Suprapubic skin (tissue), 4 donors: Measurements from ENCODE around the gene KLF6. TPM values are rescaled to one million over a fixed set of nuclear protein-coding genes. Genes with fewer than 3 reads are reported as not detected.

Experiments
- DNase-seq, 2 donors: peaks; one replicate each; pipeline ENCODE4 v3.0.0-alpha.2; 2019; ENCODE audit warnings: low spot score in 2 of 2
- H3K27ac ChIP-seq: fragments of 200-600 bp; sonication (generic); one replicate; pipeline ENCODE4 v1.5.1; 2019
- H3K27me3 ChIP-seq: fragments of 200-600 bp; sonication (generic); one replicate; pipeline ENCODE4 v1.5.1; 2019
- H3K36me3 ChIP-seq: fragments of 200-600 bp; sonication (generic); one replicate; pipeline ENCODE4 v1.5.1; 2019
- H3K4me1 ChIP-seq: fragments of 200-600 bp; sonication (generic); one replicate; pipeline ENCODE4 v1.5.1; 2019
- H3K4me3 ChIP-seq: fragments of 200-600 bp; sonication (generic); one replicate; pipeline ENCODE4 v1.5.1; 2019; ENCODE audit warnings: mild to moderate bottlenecking
- H3K9me3 ChIP-seq: fragments of 200-600 bp; sonication (generic); one replicate; pipeline ENCODE4 v1.5.1; 2019
- EP300 ChIP-seq: sonication (generic); formaldehyde crosslinking; IDR thresholded peaks from one replicate; pipeline ENCODE4 v1.6.1; 2017; ENCODE audit warnings: antibody characterized with exemption
- POLR2A ChIP-seq, 2 donors: fragments of 450-650 bp; IDR thresholded peaks; one replicate each; pipeline ENCODE4 v1.6.1; 2017; ENCODE audit warnings: antibody characterized with exemption in 2 of 2, mild to moderate bottlenecking in 2 of 2, moderate library complexity in 2 of 2
- POLR2AphosphoS5 ChIP-seq, 3 donors: sonication (generic); formaldehyde crosslinking; IDR thresholded peaks; one replicate each; pipeline ENCODE4 v1.6.1; 2017; ENCODE audit warnings: antibody characterized with exemption in 3 of 3
- WGBS: methylation state at CpG from one replicate; pipeline ENCODE4 v1.1.5; 2018; 5-methylcytosine and 5-hydroxymethylcytosine counted together
- total RNA-seq, 4 donors: library from RNA; depleted of rRNA; stranded (reverse); fragments of >200 nt; gene quantifications; one replicate each; pipeline ENCODE4 v1.1.0, GENCODE V29; 2016
- TF ChIP-seq, protein P1 (sequence below), 2 donors: fragments of 200-600 bp in 1 of 2; fragments of 450-650 bp in 1 of 2; sonication (generic) in 1 of 2; IDR thresholded peaks; one replicate each; pipeline ENCODE4 v1.5.1; 2016 to 2019; ENCODE audit warnings: antibody characterized with exemption in 2 of 2, mild to moderate bottlenecking in 1 of 2, moderate library complexity in 1 of 2

Gene KLF6
- total RNA-seq, 4 donors from 2014 or later: 242 to 484 (median 276) TPM

DNA sequence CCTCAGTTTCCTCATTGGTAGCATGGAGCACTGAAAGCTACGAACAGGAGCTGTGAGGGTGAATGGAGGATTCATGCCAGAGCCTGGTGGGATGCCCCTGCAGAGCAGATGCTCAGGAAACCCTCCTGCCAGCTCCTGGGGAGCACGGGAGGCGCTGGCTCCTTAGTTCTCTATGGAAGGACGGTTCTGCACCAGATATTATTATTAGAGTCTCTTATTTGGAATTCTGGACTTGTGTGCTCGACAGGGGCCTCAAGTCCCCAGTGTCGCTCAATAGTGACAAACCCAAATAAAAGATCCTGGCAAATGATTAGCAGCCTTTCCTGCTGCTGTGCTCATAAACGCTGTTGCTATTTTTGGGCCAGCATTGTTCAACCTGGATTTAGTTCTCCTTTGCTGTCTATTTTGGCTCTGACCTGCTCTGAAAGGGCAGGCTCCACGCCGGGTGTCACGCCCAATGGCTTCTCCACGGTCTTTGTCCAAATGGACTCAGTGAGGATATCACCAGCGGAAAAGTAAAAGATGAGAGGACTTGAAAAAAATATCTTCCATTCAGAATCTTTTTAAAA, 23.0 kb upstream of the KLF6 start:
- TF ChIP-seq EP300 (no peak), POLR2AphosphoS5 (IDR thresholded peaks at IDR 0.05) (no peak), POLR2A (IDR thresholded peaks at IDR 0.05) (no peak)
- TF ChIP-seq, protein P1, sequence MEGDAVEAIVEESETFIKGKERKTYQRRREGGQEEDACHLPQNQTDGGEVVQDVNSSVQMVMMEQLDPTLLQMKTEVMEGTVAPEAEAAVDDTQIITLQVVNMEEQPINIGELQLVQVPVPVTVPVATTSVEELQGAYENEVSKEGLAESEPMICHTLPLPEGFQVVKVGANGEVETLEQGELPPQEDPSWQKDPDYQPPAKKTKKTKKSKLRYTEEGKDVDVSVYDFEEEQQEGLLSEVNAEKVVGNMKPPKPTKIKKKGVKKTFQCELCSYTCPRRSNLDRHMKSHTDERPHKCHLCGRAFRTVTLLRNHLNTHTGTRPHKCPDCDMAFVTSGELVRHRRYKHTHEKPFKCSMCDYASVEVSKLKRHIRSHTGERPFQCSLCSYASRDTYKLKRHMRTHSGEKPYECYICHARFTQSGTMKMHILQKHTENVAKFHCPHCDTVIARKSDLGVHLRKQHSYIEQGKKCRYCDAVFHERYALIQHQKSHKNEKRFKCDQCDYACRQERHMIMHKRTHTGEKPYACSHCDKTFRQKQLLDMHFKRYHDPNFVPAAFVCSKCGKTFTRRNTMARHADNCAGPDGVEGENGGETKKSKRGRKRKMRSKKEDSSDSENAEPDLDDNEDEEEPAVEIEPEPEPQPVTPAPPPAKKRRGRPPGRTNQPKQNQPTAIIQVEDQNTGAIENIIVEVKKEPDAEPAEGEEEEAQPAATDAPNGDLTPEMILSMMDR (IDR thresholded peaks at IDR 0.05): no peak
- Histone ChIP-seq H3K4me3 (no peak overlapping the region), H3K4me1 (peaks cover 81% of the 10 kb centered on the region), H3K36me3 (no peaks in the 10 kb centered on the region), H3K27ac (peak overlapping the region; percentile 94), H3K9me3 (no peaks in the 10 kb centered on the region), H3K27me3 (no peaks in the 10 kb centered on the region)
- DNase-seq: no peak
- WGBS: 69% methylated on average over 11 of the region's 12 CpGs

GRCh38 chr10:3807211-3807927, 22.4 kb upstream of the KLF6 start:
- peaks cover 81% of the 10 kb centered on the region for H3K4me1 ChIP-seq
- no peak for DNase-seq
- H3K27ac ChIP-seq: peak overlapping the region; percentile 94
- TF ChIP-seq POLR2AphosphoS5 (IDR thresholded peaks at IDR 0.05) (no peak), POLR2A (IDR thresholded peaks at IDR 0.05) (no peak), EP300 (no peak)
- TF ChIP-seq, protein P1 (IDR thresholded peaks at IDR 0.05): no peak
- no peaks in the 10 kb centered on the region for H3K36me3 ChIP-seq
- H3K27me3 ChIP-seq: no peaks in the 10 kb centered on the region
- no peaks in the 10 kb centered on the region for H3K9me3 ChIP-seq
- H3K4me3 ChIP-seq: no peak overlapping the region
- WGBS: 78% methylated on average over 14 of the region's 15 CpGs

- WGBS: 70% methylated on average over 5 of the region's 5 CpGs
- TF ChIP-seq POLR2A (IDR thresholded peaks at IDR 0.05) (no peak), POLR2AphosphoS5 (IDR thresholded peaks at IDR 0.05) (no peak), EP300 (no peak)
- TF ChIP-seq, protein P1 (IDR thresholded peaks at IDR 0.05): no peak
- peaks cover 75% of the 10 kb centered on the region for H3K4me1 ChIP-seq
These were observed 21.6 kb upstream of the KLF6 start for GRCh38 chr10:3806603-3807002.

GRCh38 chr10:3805791-3806461, 20.9 kb upstream of the KLF6 start:
- peaks cover 68% of the 10 kb centered on the region for H3K4me1 ChIP-seq

More at GRCh38 chr10:3806603-3807002, 21.6 kb upstream of the KLF6 start:
- H3K9me3 ChIP-seq: no peaks in the 10 kb centered on the region
- H3K4me3 ChIP-seq: no peak overlapping the region
- no peaks in the 10 kb centered on the region for H3K27me3 ChIP-seq
- no peaks in the 10 kb centered on the region for H3K36me3 ChIP-seq
- peak overlapping the region; percentile 94 for H3K27ac ChIP-seq
- DNase-seq: no peak

More at GRCh38 chr10:3805791-3806461, 20.9 kb upstream of the KLF6 start:
- WGBS: 32% methylated on average over 7 of the region's 10 CpGs
- H3K36me3 ChIP-seq: no peaks in the 10 kb centered on the region
- no peaks in the 10 kb centered on the region for H3K9me3 ChIP-seq
- peak overlapping the region; percentile 94 for H3K27ac ChIP-seq
- no peaks in the 10 kb centered on the region for H3K27me3 ChIP-seq
- no peak for TF ChIP-seq EP300
- no peak for TF ChIP-seq POLR2A (IDR thresholded peaks at IDR 0.05)
- TF ChIP-seq, protein P1 (IDR thresholded peaks at IDR 0.05): no peak
- TF ChIP-seq POLR2AphosphoS5 (IDR thresholded peaks at IDR 0.05): peak in 1 of 3 donors; percentile 35
- no peak overlapping the region for H3K4me3 ChIP-seq
- DNase-seq: no peak
